Measurements from ENCODE around the gene TMEM248. TPM values are rescaled to one million over a fixed set of nuclear protein-coding genes. Genes with fewer than 3 reads are reported as not detected.
"Not testable (repeated sequence)": the region's sequence is repeated elsewhere in the genome, so short reads cannot be mapped to it uniquely, and the experiment has no call there.

TMEM248 gene
- total and polyA plus RNA-seq, 2 experiments from 2014 or later: 53.0 to 55.7 TPM

DNA sequence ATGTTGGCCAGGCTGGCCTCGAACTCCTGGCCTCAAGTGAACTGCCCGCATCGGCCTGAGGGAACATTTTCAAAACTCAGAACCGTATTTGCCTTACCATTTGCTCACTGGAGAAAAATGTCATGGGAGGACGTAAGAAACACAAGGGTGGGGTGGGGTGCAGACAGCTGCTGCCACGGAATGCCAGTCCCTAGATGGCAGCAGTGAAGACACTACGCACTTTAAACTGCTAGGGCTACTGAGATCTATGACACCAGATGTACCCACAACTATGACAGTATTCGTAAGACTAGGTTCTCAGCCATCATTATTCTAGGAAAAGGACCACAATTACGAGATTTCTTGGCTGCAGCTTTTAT is 73.6 kb downstream of the TMEM248 start:
- DNase-seq (ENCODE audit: low read depth in 1 of 2, low spot score in 1 of 2): peak; percentile 49 to 73
- not testable (repeated sequence) for H3K4me1 ChIP-seq (ENCODE audit: low read depth); H3K9me3 ChIP-seq (ENCODE audit: low read depth); H3K27me3 ChIP-seq
- peak overlapping the region; percentile 52 for H3K4me3 ChIP-seq
- TF ChIP-seq, protein P1, sequence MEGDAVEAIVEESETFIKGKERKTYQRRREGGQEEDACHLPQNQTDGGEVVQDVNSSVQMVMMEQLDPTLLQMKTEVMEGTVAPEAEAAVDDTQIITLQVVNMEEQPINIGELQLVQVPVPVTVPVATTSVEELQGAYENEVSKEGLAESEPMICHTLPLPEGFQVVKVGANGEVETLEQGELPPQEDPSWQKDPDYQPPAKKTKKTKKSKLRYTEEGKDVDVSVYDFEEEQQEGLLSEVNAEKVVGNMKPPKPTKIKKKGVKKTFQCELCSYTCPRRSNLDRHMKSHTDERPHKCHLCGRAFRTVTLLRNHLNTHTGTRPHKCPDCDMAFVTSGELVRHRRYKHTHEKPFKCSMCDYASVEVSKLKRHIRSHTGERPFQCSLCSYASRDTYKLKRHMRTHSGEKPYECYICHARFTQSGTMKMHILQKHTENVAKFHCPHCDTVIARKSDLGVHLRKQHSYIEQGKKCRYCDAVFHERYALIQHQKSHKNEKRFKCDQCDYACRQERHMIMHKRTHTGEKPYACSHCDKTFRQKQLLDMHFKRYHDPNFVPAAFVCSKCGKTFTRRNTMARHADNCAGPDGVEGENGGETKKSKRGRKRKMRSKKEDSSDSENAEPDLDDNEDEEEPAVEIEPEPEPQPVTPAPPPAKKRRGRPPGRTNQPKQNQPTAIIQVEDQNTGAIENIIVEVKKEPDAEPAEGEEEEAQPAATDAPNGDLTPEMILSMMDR (IDR thresholded peaks at IDR 0.05; ENCODE audit: low read depth, low read length): peak; percentile 42
- peaks cover 24% of the 10 kb centered on the region for H3K36me3 ChIP-seq
- peak overlapping the region; percentile 98 for H3K27ac ChIP-seq

GRCh38 chr7:66995050-66995776 is 74.2 kb downstream of the TMEM248 start, which contains the start of gene SBDS:
SBDS (minus strand) TSS chr7:66995586; CDS start chr7:66995417, 169 bp downstream.
- peaks cover 22% of the 10 kb centered on the region for H3K36me3 ChIP-seq
- not testable (repeated sequence) for H3K4me1 ChIP-seq (ENCODE audit: low read depth); H3K27me3 ChIP-seq; H3K9me3 ChIP-seq (ENCODE audit: low read depth)
- H3K4me3 ChIP-seq: peak within 1 kb of the TSS; percentile 52
- H3K27ac ChIP-seq: peak within 1 kb of the TSS; percentile 98
- peak; percentile 99 for DNase-seq (ENCODE audit: low read depth in 1 of 2, low spot score in 1 of 2)

GRCh38 chr7:66996444-66997191 is 75.6 kb downstream of the TMEM248 start, which contains the start of gene TYW1:
TYW1 (plus strand) TSS chr7:66996833; CDS start chr7:66996979, 146 bp downstream.
- H3K27ac ChIP-seq: peak within 1 kb of the TSS; percentile 84
- not testable (repeated sequence) for H3K9me3 ChIP-seq (ENCODE audit: low read depth)

GRCh38 chr7:67000601-67001258 is 79.7 kb downstream of the TMEM248 start:
- H3K27ac ChIP-seq; H3K4me1 ChIP-seq (ENCODE audit: low read depth); H3K27me3 ChIP-seq; H3K9me3 ChIP-seq (ENCODE audit: low read depth); H3K4me3 ChIP-seq; H3K36me3 ChIP-seq: not testable (repeated sequence)
- peak in 1 of 2 donors; percentile 32 for DNase-seq (ENCODE audit: low read depth in 1 of 2, low spot score in 1 of 2)

More at GRCh38 chr7:66996444-66997191, 75.6 kb downstream of the TMEM248 start, which contains the start of gene TYW1:
- H3K36me3 ChIP-seq: peaks cover 16% of the 10 kb centered on the region
- H3K4me3 ChIP-seq: peak within 1 kb of the TSS; percentile 71
- not testable (repeated sequence) for H3K27me3 ChIP-seq; H3K4me1 ChIP-seq (ENCODE audit: low read depth)
- DNase-seq (ENCODE audit: low read depth in 1 of 2, low spot score in 1 of 2): peak; percentile 97 to 98

DNA sequence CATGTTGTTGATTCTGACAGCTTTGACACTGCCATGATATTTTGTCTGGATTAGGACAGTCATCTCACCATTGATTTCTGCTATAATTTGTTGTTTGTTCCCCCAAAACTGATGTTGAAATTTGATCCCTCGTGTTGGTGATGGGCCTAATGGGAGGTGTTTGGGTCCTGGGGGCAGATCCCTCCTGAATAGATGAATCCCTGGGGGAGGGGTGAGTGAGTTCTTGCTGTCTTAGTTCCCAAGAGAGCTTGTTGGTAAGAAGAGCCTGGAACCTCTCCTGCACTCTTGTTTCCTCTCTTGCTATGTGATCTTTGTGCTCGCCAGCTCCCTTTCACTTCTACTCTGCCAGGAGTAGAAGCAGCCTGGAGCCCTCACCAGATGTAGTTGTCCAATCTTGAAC is 83.1 kb downstream of the TMEM248 start:
- DNase-seq (ENCODE audit: low read depth in 1 of 2, low spot score in 1 of 2); H3K4me1 ChIP-seq (ENCODE audit: low read depth); H3K36me3 ChIP-seq: not testable (repeated sequence)

DNA sequence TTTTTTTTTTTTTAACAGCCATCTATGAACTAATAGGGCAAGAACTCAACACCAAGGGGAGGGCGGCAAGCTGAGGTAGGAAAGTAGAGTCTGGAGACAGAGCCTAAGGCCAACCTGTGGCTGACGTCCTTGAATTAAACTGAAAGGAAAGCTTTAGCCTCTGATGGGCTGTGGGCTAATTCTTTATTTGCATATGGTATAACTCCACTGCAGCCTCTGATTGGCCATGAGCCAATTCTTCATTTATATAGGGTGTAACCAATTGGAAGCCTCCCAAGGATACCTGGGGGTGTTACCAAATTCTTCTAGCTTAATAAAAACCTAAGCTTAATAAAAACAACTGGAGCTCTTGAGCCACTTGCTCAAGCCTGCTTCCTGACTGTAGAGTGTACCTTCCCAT is 85.9 kb downstream of the TMEM248 start:
- Histone ChIP-seq H3K9me3 (ENCODE audit: low read depth) (no peaks in the 10 kb centered on the region), H3K36me3 (no peaks in the 10 kb centered on the region), H3K4me1 (ENCODE audit: low read depth) (no peaks in the 10 kb centered on the region), H3K27ac (no peak overlapping the region), H3K4me3 (no peak overlapping the region), H3K27me3 (no peaks in the 10 kb centered on the region)
- no peak for DNase-seq (ENCODE audit: low read depth in 1 of 2, low spot score in 1 of 2)
- TF ChIP-seq, protein P1 (IDR thresholded peaks at IDR 0.05; ENCODE audit: low read depth, low read length): no peak

More for the DNA sequence above, 83.1 kb downstream of the TMEM248 start:
- not testable (repeated sequence) for H3K27me3 ChIP-seq; H3K9me3 ChIP-seq (ENCODE audit: low read depth); H3K4me3 ChIP-seq; H3K27ac ChIP-seq

Other genes with a start within 250 kb of the TMEM248 start
- gene RABGEF1, start 180.5 kb upstream of the TMEM248 start, total RNA-seq: 17.1 and 22.7 TPM in 2 replicates
- 18.8 and 22.4 TPM in 2 replicates for gene RABGEF1, start 180.5 kb upstream of the TMEM248 start, polyA plus RNA-seq
- 25.2 and 28.4 TPM in 2 replicates for gene SBDS, start 74.4 kb downstream of the TMEM248 start, total RNA-seq
- gene SBDS, start 74.4 kb downstream of the TMEM248 start, polyA plus RNA-seq: 54.3 and 66.2 TPM in 2 replicates
- 13.1 and 15.8 TPM in 2 replicates for gene TYW1, start 75.6 kb downstream of the TMEM248 start, total RNA-seq
- 14.4 and 18.1 TPM in 2 replicates for gene TYW1, start 75.6 kb downstream of the TMEM248 start, polyA plus RNA-seq